Muscle of leg (tissue), 11 donors: ENCODE measurements around the gene MYO1D. TPM values are rescaled to one million over a fixed set of nuclear protein-coding genes. Genes with fewer than 3 reads are reported as not detected.

Experiments used
- DNase-seq: peaks from one replicate; pipeline ENCODE4 v3.0.0; 2013
- H3K27ac ChIP-seq: one replicate; pipeline ENCODE4 v1.5.1; 2013; ENCODE audit warnings: mild to moderate bottlenecking, low read length, control low read depth
- H3K27me3 ChIP-seq: one replicate; pipeline ENCODE4 v1.6.1; 2013; ENCODE audit warnings: low read length; ENCODE audit not compliant: control insufficient read depth, insufficient read depth
- H3K36me3 ChIP-seq: one replicate; pipeline ENCODE4 v1.6.1; 2013; ENCODE audit warnings: low read length; ENCODE audit not compliant: control insufficient read depth, insufficient read depth
- H3K4me1 ChIP-seq: one replicate; pipeline ENCODE4 v1.6.1; 2013; ENCODE audit warnings: low read length; ENCODE audit not compliant: control insufficient read depth, insufficient read depth
- H3K4me3 ChIP-seq: one replicate; pipeline ENCODE4 v1.5.1; 2013; ENCODE audit warnings: low read length, control low read depth
- H3K9me3 ChIP-seq: replicated peaks from 2 replicates; pipeline ENCODE4 v1.6.1; 2013; ENCODE audit warnings: low read depth, low read length; ENCODE audit not compliant: control insufficient read depth
- WGBS: methylation state at CpG from one replicate; pipeline ENCODE4 v1.1.5; 2013; ENCODE audit warnings: missing lambda C conversion rate; ENCODE audit not compliant: insufficient coverage; 5-methylcytosine and 5-hydroxymethylcytosine counted together
- polyA plus RNA-seq, 8 donors: library from polyadenylated mRNA; unstranded; fragments of 120-200 nt; gene quantifications; one replicate each; pipeline versions ENCODE4 v1.2.1 to v1.2.3, GENCODE V29; 2013; ENCODE audit warnings: inconsistent platforms in 1 of 8, low replicate concordance in 1 of 8; ENCODE audit not compliant: insufficient read length in 8 of 8, insufficient read depth in 1 of 8
- total RNA-seq: library from RNA; stranded (reverse); fragments of 120-200 nt; gene quantifications from one replicate; pipeline ENCODE4 v1.2.4, GENCODE V29; 2013

Gene MYO1D
- total and polyA plus RNA-seq, 9 donors: 4.2 to 10.2 (median 5.4) TPM

DNA sequence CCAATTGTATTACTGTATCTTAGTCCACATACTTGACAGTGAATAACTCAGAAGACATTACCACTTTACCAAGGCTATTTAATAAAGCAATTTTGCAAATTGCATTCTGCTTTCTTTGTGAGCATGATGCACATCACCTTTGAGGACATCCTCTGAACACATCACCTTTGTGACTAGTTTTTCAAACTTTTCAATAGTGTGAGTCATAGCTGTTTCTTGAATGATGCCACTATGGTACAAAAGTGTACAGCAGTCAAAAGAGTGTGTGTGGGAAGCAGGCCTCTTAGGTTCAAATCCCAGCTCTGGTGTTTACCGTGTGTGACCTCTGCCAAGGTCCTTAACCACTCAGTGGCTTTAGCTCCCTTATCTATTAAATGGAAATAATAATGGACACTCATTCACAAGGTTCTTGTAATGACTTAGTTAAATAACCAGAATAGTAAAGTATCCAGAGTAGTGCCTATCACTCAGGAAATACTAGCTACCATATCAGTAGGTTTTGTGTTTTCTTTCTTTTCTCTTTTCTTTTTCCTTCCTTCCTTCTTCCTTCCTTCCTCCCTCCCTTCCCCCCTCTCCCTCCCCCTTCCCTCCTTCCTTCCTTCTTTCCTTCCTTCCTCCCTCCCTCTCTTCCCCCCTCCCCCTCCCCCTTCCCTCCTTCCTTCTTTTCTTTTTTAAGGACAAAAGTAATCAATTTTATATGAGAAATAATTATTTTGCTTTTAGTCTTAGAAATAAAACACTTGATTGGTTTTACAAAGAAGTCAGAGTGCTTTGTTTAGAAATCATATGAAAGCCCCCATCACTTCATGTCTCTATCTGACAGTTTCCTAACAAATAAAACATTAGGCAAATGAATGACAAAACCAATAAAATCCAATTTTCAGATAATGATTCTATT, 178.9 kb downstream of the MYO1D start:
- Histone ChIP-seq H3K36me3 (no peaks in the 10 kb centered on the region), H3K4me3 (no peak overlapping the region), H3K4me1 (no peaks in the 10 kb centered on the region), H3K9me3 (no peaks in the 10 kb centered on the region), H3K27me3 (no peaks in the 10 kb centered on the region), H3K27ac (no peak overlapping the region)
- no peak for DNase-seq
- no CpG with 5 or more reads among the region's 1 CpG for WGBS

GRCh38 chr17:32696426-32696825, 180.5 kb downstream of the MYO1D start:
- Histone ChIP-seq H3K4me1 (no peaks in the 10 kb centered on the region), H3K9me3 (no peaks in the 10 kb centered on the region), H3K36me3 (no peaks in the 10 kb centered on the region), H3K27me3 (no peaks in the 10 kb centered on the region), H3K27ac (no peak overlapping the region), H3K4me3 (no peak overlapping the region)
- WGBS: no CpG with 5 or more reads among the region's 1 CpG
- no peak for DNase-seq

DNA sequence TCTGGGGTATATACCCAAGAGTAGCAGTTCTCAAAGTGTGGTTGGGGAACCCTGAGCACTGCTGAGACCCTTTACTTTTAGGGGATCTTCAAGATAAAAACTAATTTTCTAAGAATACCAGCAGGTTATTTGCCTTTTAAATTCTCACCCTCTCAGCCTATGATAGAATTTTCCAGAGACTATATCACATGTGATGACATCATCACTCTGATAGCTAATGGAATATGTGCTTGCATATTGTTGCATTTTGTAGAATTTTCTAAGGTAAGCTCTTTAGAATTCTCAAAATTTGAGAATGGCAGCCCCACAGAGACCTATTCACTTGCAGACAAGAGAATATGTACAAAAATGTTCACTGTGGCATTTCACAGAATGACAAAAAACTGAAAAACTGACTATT, 181.1 kb downstream of the MYO1D start:
- Histone ChIP-seq H3K9me3 (no peaks in the 10 kb centered on the region), H3K4me1 (no peaks in the 10 kb centered on the region), H3K36me3 (no peaks in the 10 kb centered on the region), H3K27ac (no peak overlapping the region), H3K27me3 (no peaks in the 10 kb centered on the region), H3K4me3 (no peak overlapping the region)
- no peak for DNase-seq

DNA sequence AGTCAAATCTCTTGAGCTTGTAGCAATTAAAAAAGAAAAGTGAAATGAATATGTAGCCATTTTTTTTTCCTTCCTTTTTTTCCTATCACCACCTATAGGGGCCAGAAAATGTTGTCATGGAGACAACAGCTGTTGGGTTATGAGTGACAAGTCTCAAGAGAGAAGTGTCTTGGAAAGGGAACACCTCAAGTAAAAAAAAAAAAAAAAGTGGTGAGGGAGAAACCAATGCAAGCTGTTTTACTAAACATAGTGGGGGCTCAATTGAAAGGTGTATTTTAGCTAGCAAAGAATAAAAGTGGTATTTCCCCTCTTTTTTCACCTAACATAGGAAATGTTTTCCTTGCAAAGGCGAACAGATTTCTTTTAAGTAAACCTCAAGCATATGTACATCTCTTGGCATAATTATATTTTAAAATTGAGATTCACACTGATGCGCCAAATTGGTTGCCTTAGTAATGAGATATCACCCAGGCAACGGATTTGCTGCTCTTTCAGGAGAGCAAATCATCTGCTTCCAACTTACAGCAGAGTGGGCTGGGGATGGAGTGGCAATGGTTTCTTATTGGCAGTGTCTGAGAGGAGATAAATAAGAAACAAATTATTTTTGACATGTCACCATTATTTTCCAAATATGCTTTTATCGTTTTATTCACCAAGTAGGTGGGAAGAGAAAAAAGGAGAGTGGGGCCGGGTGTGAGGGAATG, 183.6 kb downstream of the MYO1D start:
- no peak for DNase-seq
- no peak overlapping the region for H3K4me3 ChIP-seq
- H3K4me1 ChIP-seq: no peaks in the 10 kb centered on the region
- no peaks in the 10 kb centered on the region for H3K27me3 ChIP-seq
- no peaks in the 10 kb centered on the region for H3K36me3 ChIP-seq
- H3K27ac ChIP-seq: no peak overlapping the region
- WGBS: 60% methylated on average over 1 of the region's 5 CpGs
- H3K9me3 ChIP-seq: no peaks in the 10 kb centered on the region

DNA sequence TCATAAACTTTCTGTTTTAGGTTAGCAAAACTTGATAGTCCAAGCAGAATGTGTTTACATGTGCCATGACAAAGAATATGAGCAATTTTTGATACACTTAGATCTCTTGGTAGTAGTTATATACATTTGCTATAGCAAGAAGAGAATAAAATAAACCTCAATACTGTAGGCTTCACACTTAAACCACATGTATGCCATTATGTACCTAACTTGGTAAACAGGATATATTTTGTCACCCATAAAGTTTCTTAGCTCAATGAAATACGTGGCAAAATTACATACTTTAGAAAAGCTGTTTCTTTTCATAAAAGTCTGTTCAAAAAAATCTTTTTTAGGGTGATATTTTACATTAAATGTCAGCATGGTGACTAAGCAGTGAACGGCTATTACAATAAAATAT, 184.7 kb downstream of the MYO1D start:
- Histone ChIP-seq H3K27ac (no peak overlapping the region), H3K4me1 (no peaks in the 10 kb centered on the region), H3K9me3 (no peaks in the 10 kb centered on the region), H3K4me3 (no peak overlapping the region), H3K27me3 (no peaks in the 10 kb centered on the region), H3K36me3 (no peaks in the 10 kb centered on the region)
- DNase-seq: no peak
- WGBS: no CpG with 5 or more reads among the region's 2 CpGs

DNA sequence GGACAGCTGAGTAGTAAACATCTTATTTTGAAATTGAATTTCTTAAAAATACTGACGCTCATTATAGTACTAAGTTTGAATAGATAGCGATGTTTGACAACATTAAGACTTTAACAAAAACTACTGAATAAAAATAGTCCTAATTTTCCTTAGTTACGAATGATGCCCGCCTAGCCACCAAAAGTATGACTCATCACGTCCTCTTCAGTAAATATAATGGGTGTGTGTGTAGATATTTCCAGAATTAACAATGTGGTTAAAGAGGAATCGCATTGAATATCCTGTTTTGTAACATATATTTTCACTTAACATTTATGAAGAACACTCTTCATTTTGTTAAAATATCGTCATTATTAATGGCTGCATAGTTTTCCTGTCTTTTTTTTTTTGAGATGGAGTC, 187.6 kb downstream of the MYO1D start:
- Histone ChIP-seq H3K9me3 (no peaks in the 10 kb centered on the region), H3K27me3 (no peaks in the 10 kb centered on the region), H3K36me3 (no peaks in the 10 kb centered on the region), H3K4me3 (no peak overlapping the region), H3K4me1 (no peaks in the 10 kb centered on the region), H3K27ac (no peak overlapping the region)
- no peak for DNase-seq
- WGBS: no CpG with 5 or more reads among the region's 7 CpGs

DNA sequence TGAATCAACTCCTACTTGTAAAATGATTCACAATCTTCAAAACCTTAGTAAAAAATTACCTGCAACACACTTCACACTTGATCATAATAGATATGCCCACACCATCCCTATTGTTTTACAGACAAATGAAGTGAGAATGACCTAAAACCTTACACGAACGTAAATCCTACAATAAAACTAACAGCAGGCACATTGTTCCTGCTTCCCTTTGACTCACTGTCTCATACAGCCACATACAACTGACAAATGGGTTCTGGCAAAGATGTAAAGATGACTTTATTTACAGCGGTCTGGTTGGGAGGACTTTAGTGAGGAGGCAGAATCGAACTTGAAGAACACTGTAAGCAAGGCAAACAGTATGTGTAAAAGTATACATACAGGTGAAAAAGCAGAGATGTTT, 188.7 kb downstream of the MYO1D start:
- no peak overlapping the region for H3K27ac ChIP-seq
- no peaks in the 10 kb centered on the region for H3K27me3 ChIP-seq
- no peaks in the 10 kb centered on the region for H3K9me3 ChIP-seq
- WGBS: 54% methylated on average over 2 of the region's 4 CpGs
- DNase-seq: no peak
- H3K4me1 ChIP-seq: no peaks in the 10 kb centered on the region
- H3K4me3 ChIP-seq: no peak overlapping the region
- no peaks in the 10 kb centered on the region for H3K36me3 ChIP-seq

DNA sequence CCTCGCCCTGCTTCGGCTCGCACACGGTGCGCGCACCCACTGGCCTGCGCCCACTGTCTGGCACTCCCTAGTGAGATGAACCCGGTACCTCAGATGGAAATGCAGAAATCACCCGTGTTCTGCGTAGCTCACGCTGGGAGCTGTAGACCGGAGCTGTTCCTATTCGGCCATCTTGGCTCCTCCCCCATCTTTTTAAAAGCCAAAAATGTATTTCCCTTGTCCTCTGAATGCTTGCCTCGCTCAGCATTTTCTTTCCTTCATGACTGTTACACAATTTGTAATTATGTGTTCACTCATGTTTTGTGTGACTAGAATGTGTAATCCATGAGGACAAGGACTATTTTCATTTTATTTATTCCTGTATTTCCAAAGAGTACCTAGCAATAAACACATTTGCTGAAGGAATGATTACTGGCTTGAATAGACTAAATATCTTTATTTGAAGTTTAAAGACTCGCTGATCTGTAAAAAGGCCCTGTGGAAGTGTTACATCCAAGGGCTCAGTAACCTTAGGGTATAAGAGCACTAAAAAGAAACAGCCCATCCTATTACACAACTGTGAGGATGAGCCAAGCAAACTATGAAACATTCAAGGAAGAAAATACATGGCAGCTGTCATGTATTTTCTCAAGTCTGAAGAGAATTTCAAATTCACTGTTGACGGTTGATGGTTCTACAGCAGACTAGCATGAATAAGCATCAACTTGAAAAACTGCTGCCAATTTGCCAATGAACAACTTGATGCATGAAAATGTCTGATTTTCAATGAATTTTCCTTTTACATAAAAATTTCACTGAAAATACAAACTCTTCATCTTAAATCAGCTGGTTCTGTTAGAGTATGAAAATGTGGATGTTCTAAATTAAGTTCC, 192.6 kb downstream of the MYO1D start:
- no peak overlapping the region for H3K4me3 ChIP-seq
- no peaks in the 10 kb centered on the region for H3K27me3 ChIP-seq
- DNase-seq: no peak
- no peaks in the 10 kb centered on the region for H3K4me1 ChIP-seq
- H3K27ac ChIP-seq: no peak overlapping the region
- H3K36me3 ChIP-seq: no peaks in the 10 kb centered on the region
- no peaks in the 10 kb centered on the region for H3K9me3 ChIP-seq
- WGBS: 82% methylated on average over 4 of the region's 16 CpGs

GRCh38 chr17:32673964-32674363, 203.0 kb downstream of the MYO1D start:
- no CpG with 5 or more reads among the region's 3 CpGs for WGBS
- no peak for DNase-seq
- Histone ChIP-seq H3K36me3 (no peaks in the 10 kb centered on the region), H3K27me3 (no peaks in the 10 kb centered on the region), H3K27ac (no peak overlapping the region), H3K4me3 (no peak overlapping the region), H3K4me1 (no peaks in the 10 kb centered on the region), H3K9me3 (peaks cover 3% of the 10 kb centered on the region)

GRCh38 chr17:32672711-32673110, 204.2 kb downstream of the MYO1D start:
- no CpG with 5 or more reads among the region's 1 CpG for WGBS
- Histone ChIP-seq H3K27ac (no peak overlapping the region), H3K27me3 (no peaks in the 10 kb centered on the region), H3K4me1 (no peaks in the 10 kb centered on the region), H3K9me3 (peaks cover 3% of the 10 kb centered on the region), H3K4me3 (no peak overlapping the region), H3K36me3 (no peaks in the 10 kb centered on the region)
- peak; percentile 21 for DNase-seq
